Neural cell (in vitro differentiated cells): Measurements from ENCODE around the gene CBS. TPM values are rescaled to one million over a fixed set of nuclear protein-coding genes. Genes with fewer than 3 reads are reported as not detected.

Source experiments
- H2AFZ ChIP-seq: fragments of 200-600, 300-800 bp; sonication (generic), shearing (Covaris generic); 2 replicates; pipeline ENCODE4 v1.6.0; 2014; ENCODE audit warnings: low read depth, mild to moderate bottlenecking, antibody characterized with exemption, low read length, moderate library complexity
- H3F3A ChIP-seq: fragments of 200-600 bp; shearing (Covaris generic); 2 replicates; pipeline ENCODE4 v1.6.1; 2016; ENCODE audit warnings: mild to moderate bottlenecking, moderate library complexity, mixed read lengths, antibody characterized with exemption, low read length; ENCODE audit not compliant: insufficient read depth, poor library complexity, severe bottlenecking
- H3K27ac ChIP-seq: fragments of 200-600, 300-800 bp; sonication (generic), shearing (Covaris generic); 2 replicates; pipeline ENCODE4 v1.5.1; 2014; ENCODE audit warnings: mild to moderate bottlenecking, low read length, moderate library complexity
- H3K27me3 ChIP-seq: fragments of 300-800, 200-600 bp; sonication (generic), shearing (Covaris generic); 2 replicates; pipeline ENCODE4 v1.6.0; 2014; ENCODE audit warnings: mild to moderate bottlenecking, low read depth, low read length, moderate library complexity; ENCODE audit not compliant: insufficient read depth
- H3K36me3 ChIP-seq: fragments of 300-800, 200-600 bp; sonication (generic), shearing (Covaris generic); 2 replicates; pipeline ENCODE4 v1.5.1; 2014; ENCODE audit warnings: mild to moderate bottlenecking, antibody characterized with exemption, low read length, moderate library complexity; ENCODE audit not compliant: insufficient read depth
- H3K4me2 ChIP-seq: fragments of 300-800, 200-600 bp; sonication (generic), shearing (Covaris generic); 2 replicates; pipeline ENCODE4 v1.6.0; 2014; ENCODE audit warnings: mild to moderate bottlenecking, low read length
- H3K4me3 ChIP-seq: fragments of 300-800, 200-600 bp; sonication (generic), shearing (Covaris generic); 2 replicates; pipeline ENCODE4 v1.5.1; 2014; ENCODE audit warnings: mild to moderate bottlenecking, low read length, moderate library complexity
- H3K79me2 ChIP-seq: fragments of 200-600 bp; shearing (Covaris generic); replicated peaks from 2 replicates; pipeline ENCODE4 v1.6.0; 2014; ENCODE audit warnings: mild to moderate bottlenecking, low read length, moderate library complexity; ENCODE audit not compliant: insufficient read depth
- H3K9ac ChIP-seq: fragments of 300-800, 200-600 bp; sonication (generic), shearing (Covaris generic); 2 replicates; pipeline ENCODE4 v1.6.1; 2016; ENCODE audit warnings: mild to moderate bottlenecking, low read length, mixed read lengths
- H3K9me2 ChIP-seq: fragments of 200-600 bp; shearing (Covaris generic); 2 replicates; pipeline ENCODE4 v1.6.1; 2016; ENCODE audit warnings: mild to moderate bottlenecking, low read length, mixed read lengths; ENCODE audit not compliant: insufficient read depth
- H3K9me3 ChIP-seq: fragments of 200-600, 300-800 bp; sonication (generic), shearing (Covaris generic); 2 replicates; pipeline ENCODE4 v1.6.1; 2016; ENCODE audit warnings: mild to moderate bottlenecking, mixed run types, low read length, moderate library complexity, mixed read lengths
- H4K20me1 ChIP-seq: fragments of 200-600 bp; shearing (Covaris generic); 2 replicates; pipeline ENCODE4 v1.6.1; 2016; ENCODE audit warnings: mild to moderate bottlenecking, mixed run types; ENCODE audit not compliant: insufficient read depth
- CTCF ChIP-seq: fragments of 450-650 bp; IDR thresholded peaks from 2 replicates; pipeline ENCODE4 v1.5.1; 2014; ENCODE audit warnings: antibody characterized with exemption, mild to moderate bottlenecking, moderate library complexity; ENCODE audit not compliant: poor library complexity, severe bottlenecking
- EP300 ChIP-seq: fragments of 450-650 bp; conservative IDR thresholded peaks from 2 replicates; pipeline ENCODE4 v1.6.1; 2014; ENCODE audit warnings: antibody characterized with exemption, mild to moderate bottlenecking, moderate library complexity; ENCODE audit not compliant: poor library complexity, severe bottlenecking
- EZH2 ChIP-seq: fragments of 200-600, 300-800 bp; shearing (Covaris generic), sonication (generic); IDR thresholded peaks from 2 replicates; pipeline ENCODE4 v1.6.1; 2014; ENCODE audit warnings: antibody characterized with exemption, low read length, borderline replicate concordance, mild to moderate bottlenecking; ENCODE audit not compliant: insufficient read depth, poor library complexity, severe bottlenecking
- MXI1 ChIP-seq: fragments of 450-650 bp; conservative IDR thresholded peaks from 2 replicates; pipeline ENCODE4 v1.6.1; 2014; ENCODE audit warnings: antibody characterized with exemption, mild to moderate bottlenecking; ENCODE audit not compliant: poor library complexity, severe bottlenecking
- POLR2AphosphoS5 ChIP-seq: IDR thresholded peaks from 2 replicates; pipeline ENCODE4 v1.6.1; 2012
- RAD21 ChIP-seq: fragments of 450-650 bp; conservative IDR thresholded peaks from 2 replicates; pipeline ENCODE4 v1.6.1; 2014; ENCODE audit warnings: antibody characterized with exemption, mild to moderate bottlenecking, moderate library complexity
- REST ChIP-seq: IDR thresholded peaks from 2 replicates; pipeline ENCODE4 v1.6.1; 2012; ENCODE audit warnings: borderline replicate concordance
- SMC3 ChIP-seq: fragments of 450-650 bp; conservative IDR thresholded peaks from 2 replicates; pipeline ENCODE4 v1.6.1; 2014; ENCODE audit warnings: antibody characterized with exemption, mild to moderate bottlenecking, moderate library complexity; ENCODE audit not compliant: poor library complexity
- TAF1 ChIP-seq: IDR thresholded peaks from 2 replicates; pipeline ENCODE4 v1.6.1; 2012; ENCODE audit warnings: low read depth
- polyA plus RNA-seq: library from polyadenylated mRNA; depleted of rRNA; stranded (reverse); fragments of >200 nt; gene quantifications from 2 replicates; pipeline ENCODE4 v1.2.3, GENCODE V29; 2014

Gene CBS
- polyA plus RNA-seq, 1 donor from 2014 or later: 16.3 TPM

- no peaks in the 10 kb centered on the region for H3K79me2 ChIP-seq
- H3K27ac ChIP-seq: no peak overlapping the region
- H3K9me3 ChIP-seq: no peaks in the 10 kb centered on the region
- no peak overlapping the region for H3K9ac ChIP-seq
- no peak overlapping the region for H3K4me2 ChIP-seq
- no peaks in the 10 kb centered on the region for H3F3A ChIP-seq
- H2AFZ ChIP-seq: no peak overlapping the region
- no peaks in the 10 kb centered on the region for H4K20me1 ChIP-seq
- no peaks in the 10 kb centered on the region for H3K27me3 ChIP-seq
- no peaks in the 10 kb centered on the region for H3K9me2 ChIP-seq
- no peak overlapping the region for H3K4me3 ChIP-seq
- no peaks in the 10 kb centered on the region for H3K36me3 ChIP-seq
- TF ChIP-seq EZH2: no peak
- TF ChIP-seq CTCF: no peak
- TF ChIP-seq TAF1: no peak
- no peak for TF ChIP-seq RAD21
Observed at GRCh38 chr21:43034826-43035225, 40.8 kb downstream of the CBS start.

GRCh38 chr21:43034101-43034500, 41.5 kb downstream of the CBS start:
- Histone ChIP-seq H3K4me3 (no peak overlapping the region), H2AFZ (no peak overlapping the region), H3K4me2 (no peak overlapping the region), H3K9me3 (no peaks in the 10 kb centered on the region), H3K9me2 (no peaks in the 10 kb centered on the region), H3K79me2 (no peaks in the 10 kb centered on the region), H3K27me3 (no peaks in the 10 kb centered on the region), H4K20me1 (no peaks in the 10 kb centered on the region), H3F3A (no peaks in the 10 kb centered on the region), H3K36me3 (no peaks in the 10 kb centered on the region), H3K27ac (no peak overlapping the region), H3K9ac (no peak overlapping the region)
- no peak for TF ChIP-seq CTCF

- Histone ChIP-seq H4K20me1 (no peaks in the 10 kb centered on the region), H3K36me3 (no peaks in the 10 kb centered on the region), H3K4me3 (no peak overlapping the region), H2AFZ (no peak overlapping the region), H3F3A (no peaks in the 10 kb centered on the region), H3K9me2 (no peaks in the 10 kb centered on the region), H3K9me3 (no peaks in the 10 kb centered on the region), H3K27me3 (no peaks in the 10 kb centered on the region), H3K9ac (no peak overlapping the region), H3K27ac (no peak overlapping the region), H3K79me2 (no peaks in the 10 kb centered on the region), H3K4me2 (no peak overlapping the region)
- TF ChIP-seq MXI1 (no peak), TAF1 (no peak), REST (no peak), EZH2 (no peak), SMC3 (no peak), POLR2AphosphoS5 (no peak), CTCF (no peak), RAD21 (no peak), EP300 (no peak)
Observed at GRCh38 chr21:43031121-43031619, 44.5 kb downstream of the CBS start.
